H1 (cell line): Measurements from ENCODE around the gene MYBPH. TPM values are rescaled to one million over a fixed set of nuclear protein-coding genes. Genes with fewer than 3 reads are reported as not detected.
A peak's percentile ranks its signal among the peaks of the same experiment; 100 is the strongest.

Experiments
- CTCF ChIA-PET: fragments of 300-600 bp; sonication (Branson Sonifier 250); formaldehyde crosslinking; loops from one replicate; lab custom pipeline; 2021; ENCODE audit not compliant: partially characterized antibody; lab: Charles Lee
- POLR2A ChIA-PET: fragments of 300-600 bp; sonication (Branson Sonifier 250); formaldehyde crosslinking; loops from one replicate; lab custom pipeline; 2021; ENCODE audit warnings: inconsistent platforms; ENCODE audit not compliant: partially characterized antibody; lab: Charles Lee
- DNase-seq, 2 experiments: peaks; one replicate each; pipeline versions ENCODE4 v3.0.0 to v3.0.0-alpha.2; 2010 to 2022; ENCODE audit warnings: low spot score in 2 of 2, low read depth in 1 of 2, mixed read lengths in 1 of 2
- FAIRE-seq: peaks from 2 replicates; lab custom pipeline; 2011; peaks lifted over from hg19 to GRCh38; lab: Jason Lieb, UNC
- H2AFZ ChIP-seq: 2 replicates; pipeline ENCODE4 v1.8.1; 2012; ENCODE audit warnings: low read length, inconsistent platforms
- H2AK5ac ChIP-seq: 2 replicates; pipeline ENCODE4 v1.6.1; 2013; ENCODE audit warnings: low read depth, low read length
- H2BK120ac ChIP-seq: replicated peaks from 2 replicates; pipeline ENCODE3; 2013; ENCODE audit warnings: low read depth, low read length, inconsistent platforms
- H2BK12ac ChIP-seq: 2 replicates; pipeline ENCODE4 v1.6.1; 2013; ENCODE audit warnings: low read depth, low read length
- H2BK15ac ChIP-seq: 2 replicates; pipeline ENCODE4 v1.6.1; 2013; ENCODE audit warnings: low read length
- H2BK20ac ChIP-seq: 2 replicates; pipeline ENCODE4 v1.6.1; 2013; ENCODE audit warnings: low read length
- H2BK5ac ChIP-seq: 2 replicates; pipeline ENCODE4 v1.6.1; 2013; ENCODE audit warnings: low read depth, low read length
- H3K14ac ChIP-seq: 2 replicates; pipeline ENCODE4 v1.6.1; 2013; ENCODE audit warnings: inconsistent platforms; ENCODE audit not compliant: insufficient read length
- H3K18ac ChIP-seq: 2 replicates; pipeline ENCODE4 v1.6.1; 2013; ENCODE audit warnings: low read length; ENCODE audit errors: extremely low read depth
- H3K23ac ChIP-seq: 2 replicates; pipeline ENCODE4 v1.6.1; 2013; ENCODE audit warnings: inconsistent platforms; ENCODE audit not compliant: insufficient read length
- H3K23me2 ChIP-seq: 2 replicates; pipeline ENCODE4 v1.6.1; 2013; ENCODE audit warnings: low read depth, low read length
- H3K27ac ChIP-seq: 2 replicates; pipeline ENCODE4 v1.6.1; 2011; ENCODE audit warnings: low read depth, low read length, inconsistent platforms
- H3K27me3 ChIP-seq, 4 experiments: replicated peaks in 1 of 4; 1 replicate in 1 of 4; 2 replicates in 3 of 4; pipeline versions ENCODE4 v1.6.1 to v1.8.1; 2011 to 2013; ENCODE audit warnings: low read length in 3 of 4, mild to moderate bottlenecking in 3 of 4, inconsistent platforms in 2 of 4, mixed read lengths in 2 of 4, moderate library complexity in 1 of 4; ENCODE audit not compliant: control insufficient read depth in 3 of 4, insufficient read depth in 3 of 4; ENCODE audit errors: extremely low read depth in 1 of 4
- H3K36me3 ChIP-seq, 4 experiments: 2 replicates each; pipeline versions ENCODE4 v1.6.1 to v1.8.1; 2011 to 2013; ENCODE audit warnings: mild to moderate bottlenecking in 4 of 4, low read length in 3 of 4, moderate library complexity in 2 of 4, control low read depth in 1 of 4, inconsistent platforms in 1 of 4; ENCODE audit not compliant: insufficient read depth in 4 of 4, control insufficient read depth in 2 of 4
- H3K4ac ChIP-seq: replicated peaks from 2 replicates; pipeline ENCODE3; 2013; ENCODE audit warnings: low read length, low read depth, mixed read lengths, inconsistent platforms; ENCODE audit not compliant: insufficient read length
- H3K4me1 ChIP-seq, 4 experiments: replicated peaks in 1 of 4; 1 replicate in 1 of 4; 2 replicates in 3 of 4; pipeline versions ENCODE4 v1.6.1 to v1.8.1; 2011 to 2013; ENCODE audit warnings: low read length in 3 of 4, inconsistent platforms in 2 of 4, mixed read lengths in 1 of 4; ENCODE audit not compliant: insufficient read depth in 4 of 4, control insufficient read depth in 3 of 4
- H3K4me2 ChIP-seq, 2 experiments: 2 replicates each; pipeline versions ENCODE4 v1.6.1 to v1.8.1; 2011 to 2013; ENCODE audit warnings: low read depth in 2 of 2, low read length in 2 of 2, control low read depth in 1 of 2, inconsistent platforms in 1 of 2, mild to moderate bottlenecking in 1 of 2; ENCODE audit not compliant: insufficient read depth in 1 of 2
- H3K4me3 ChIP-seq, 4 experiments: fragments of 200-600, 300-600 bp in 1 of 4; sonication (generic), shearing (Covaris generic), sonication (Bioruptor Twin) in 1 of 4; 2 replicates each; pipeline versions ENCODE4 v1.5.1 to v1.8.1; 2011 to 2016; ENCODE audit warnings: low read length in 4 of 4, low read depth in 3 of 4, control low read depth in 2 of 4, inconsistent platforms in 2 of 4, mild to moderate bottlenecking in 2 of 4, mixed read lengths in 1 of 4, moderate library complexity in 1 of 4; ENCODE audit not compliant: insufficient read depth in 2 of 4; ENCODE audit errors: extremely low read depth in 1 of 4
- H3K56ac ChIP-seq: replicated peaks from 2 replicates; pipeline ENCODE3; 2013; ENCODE audit warnings: low read depth, mild to moderate bottlenecking, mixed read lengths, low read length, inconsistent platforms; ENCODE audit not compliant: insufficient read length
- H3K79me1 ChIP-seq: 2 replicates; pipeline ENCODE4 v1.6.1; 2013; ENCODE audit warnings: low read depth, low read length, control low read depth
- H3K79me2 ChIP-seq, 2 experiments: 2 replicates each; pipeline versions ENCODE4 v1.6.1 to v1.8.1; 2012 to 2013; ENCODE audit warnings: low read length in 2 of 2, mild to moderate bottlenecking in 2 of 2, inconsistent platforms in 1 of 2; ENCODE audit not compliant: insufficient read depth in 2 of 2, control insufficient read depth in 1 of 2
- H3K9ac ChIP-seq, 4 experiments: replicated peaks in 1 of 4; 1 replicate in 1 of 4; 2 replicates in 3 of 4; pipeline versions ENCODE4 v1.6.1 to v1.8.1; 2011 to 2013; ENCODE audit warnings: low read depth in 3 of 4, low read length in 3 of 4, control low read depth in 2 of 4, mild to moderate bottlenecking in 2 of 4, moderate library complexity in 2 of 4, inconsistent platforms in 1 of 4; ENCODE audit errors: extremely low read depth in 1 of 4
- H3K9me3 ChIP-seq, 2 experiments: 2 replicates each; pipeline versions ENCODE4 v1.6.1 to v1.8.1; 2012 to 2013; ENCODE audit warnings: mild to moderate bottlenecking in 2 of 2, moderate library complexity in 2 of 2, control low read depth in 1 of 2, inconsistent platforms in 1 of 2, low read depth in 1 of 2, low read length in 1 of 2, mixed read lengths in 1 of 2; ENCODE audit not compliant: insufficient read depth in 2 of 2
- H4K20me1 ChIP-seq, 2 experiments: replicated peaks in 1 of 2; 2 replicates each; pipeline versions ENCODE3 to v1.8.1; 2011 to 2013; ENCODE audit warnings: inconsistent platforms in 2 of 2, low read length in 2 of 2, mild to moderate bottlenecking in 1 of 2; ENCODE audit not compliant: insufficient read depth in 2 of 2, control insufficient read depth in 1 of 2
- H4K5ac ChIP-seq: 2 replicates; pipeline ENCODE4 v1.6.1; 2013; ENCODE audit warnings: low read length, low read depth, mixed read lengths, inconsistent platforms; ENCODE audit not compliant: insufficient read length
- H4K8ac ChIP-seq: 2 replicates; pipeline ENCODE4 v1.8.0; 2013; ENCODE audit warnings: mild to moderate bottlenecking, moderate library complexity, low read length, inconsistent platforms; ENCODE audit not compliant: insufficient read depth; ENCODE audit errors: extremely low read depth
- H4K91ac ChIP-seq: replicated peaks from 2 replicates; pipeline ENCODE3; 2013; ENCODE audit warnings: low read length, mixed read lengths, inconsistent platforms; ENCODE audit not compliant: insufficient read length
- CREB1 ChIP-seq: IDR thresholded peaks from 2 replicates; pipeline ENCODE4 v1.6.1; 2012; ENCODE audit warnings: inconsistent platforms
- CTBP2 ChIP-seq: IDR thresholded peaks from 2 replicates; pipeline ENCODE4 v1.7.0; 2011; ENCODE audit warnings: borderline replicate concordance, mild to moderate bottlenecking, moderate library complexity, mixed read lengths, low read length; ENCODE audit not compliant: insufficient read depth, insufficient read length
- EGR1 ChIP-seq: IDR thresholded peaks from 2 replicates; pipeline ENCODE4 v1.6.1; 2011; ENCODE audit warnings: low read depth, low read length, borderline replicate concordance
- JUN ChIP-seq: IDR thresholded peaks from 2 replicates; pipeline ENCODE4 v1.6.1; 2011; ENCODE audit warnings: low read depth, mild to moderate bottlenecking, improper control_type of control experiment, low read length
- KDM4A ChIP-seq: IDR thresholded peaks from one replicate; pipeline ENCODE4 v1.7.1; 2012; ENCODE audit warnings: low read depth, mild to moderate bottlenecking, moderate library complexity, low read length, inconsistent platforms; ENCODE audit not compliant: severe bottlenecking
- POLR2A ChIP-seq, 2 experiments: IDR thresholded peaks; 1 replicate in 1 of 2; 2 replicates in 1 of 2; pipeline ENCODE4 v1.6.1; 2011; ENCODE audit warnings: low read depth in 2 of 2, low read length in 2 of 2, mild to moderate bottlenecking in 2 of 2; ENCODE audit errors: control extremely low read depth in 1 of 2
- RAD21 ChIP-seq, 2 experiments: IDR thresholded peaks in 1 of 2; conservative IDR thresholded peaks in 1 of 2; 2 replicates each; pipeline ENCODE4 v1.6.1; 2011; ENCODE audit warnings: low read depth in 2 of 2, low read length in 2 of 2, improper control_type of control experiment in 1 of 2, inconsistent platforms in 1 of 2, mild to moderate bottlenecking in 1 of 2, moderate library complexity in 1 of 2
- SAP30 ChIP-seq: fragments of 300-600 bp; sonication (generic); IDR thresholded peaks from 2 replicates; pipeline ENCODE4 v1.7.1; 2012; ENCODE audit warnings: low read length, moderate library complexity, mild to moderate bottlenecking, inconsistent platforms; ENCODE audit not compliant: insufficient read depth, insufficient replicate concordance
- TAF1 ChIP-seq: IDR thresholded peaks from 2 replicates; pipeline ENCODE4 v1.6.1; 2011; ENCODE audit warnings: mild to moderate bottlenecking, low read depth, low read length
- TCF12 ChIP-seq: IDR thresholded peaks from 2 replicates; pipeline ENCODE4 v1.6.1; 2011; ENCODE audit warnings: low read depth, mild to moderate bottlenecking, low read length
- ZNF274 ChIP-seq: IDR thresholded peaks from 2 replicates; pipeline ENCODE4 v1.7.0; 2012; ENCODE audit warnings: low read length, borderline replicate concordance; ENCODE audit errors: extremely low read depth
- WGBS, 2 experiments: shearing (Covaris generic) in 1 of 2; methylation state at CpG; one replicate each; pipeline versions ENCODE4 v1.1.6 to v1.1.7; 2013 to 2015; ENCODE audit warnings: low lambda C conversion rate in 2 of 2, mixed read lengths in 2 of 2, inconsistent platforms in 1 of 2, low coverage in 1 of 2, missing lambda C conversion rate in 1 of 2; ENCODE audit not compliant: insufficient replicate concordance in 2 of 2, insufficient coverage in 1 of 2, insufficient read length in 1 of 2; ENCODE audit errors: extremely low coverage in 1 of 2, missing lambda C conversion rate in 1 of 2; 5-methylcytosine and 5-hydroxymethylcytosine counted together
- polyA plus RNA-seq, 7 experiments: library from polyadenylated mRNA; depleted of rRNA in 3 of 7; stranded (reverse) in 5 of 7; unstranded in 2 of 7; fragments of >200 nt in 5 of 7; fragments of 200-250 nt in 2 of 7; gene quantifications; 1 replicate in 5 of 7; 2 replicates in 1 of 7; 4 replicates in 1 of 7; pipeline versions ENCODE4 v1.2.1 to v1.2.3, GENCODE V29; 2011 to 2013; ENCODE audit warnings: missing spikeins in 2 of 7, mixed read lengths in 2 of 7
- total RNA-seq: library from RNA; stranded (reverse); fragmentation: NEBNext Ultra II Directional; extraction: Animal tissue kit (Norgen Biotek cat#: 25700); gene quantifications from 2 replicates; pipeline ENCODE4 v1.2.1, GENCODE V29; 2021

Gene MYBPH
- total and polyA plus RNA-seq, 2 of the 8 experiments (the other 6 are each of a cell fraction or from before 2014, with no cell fraction given) = not detected

DNA sequence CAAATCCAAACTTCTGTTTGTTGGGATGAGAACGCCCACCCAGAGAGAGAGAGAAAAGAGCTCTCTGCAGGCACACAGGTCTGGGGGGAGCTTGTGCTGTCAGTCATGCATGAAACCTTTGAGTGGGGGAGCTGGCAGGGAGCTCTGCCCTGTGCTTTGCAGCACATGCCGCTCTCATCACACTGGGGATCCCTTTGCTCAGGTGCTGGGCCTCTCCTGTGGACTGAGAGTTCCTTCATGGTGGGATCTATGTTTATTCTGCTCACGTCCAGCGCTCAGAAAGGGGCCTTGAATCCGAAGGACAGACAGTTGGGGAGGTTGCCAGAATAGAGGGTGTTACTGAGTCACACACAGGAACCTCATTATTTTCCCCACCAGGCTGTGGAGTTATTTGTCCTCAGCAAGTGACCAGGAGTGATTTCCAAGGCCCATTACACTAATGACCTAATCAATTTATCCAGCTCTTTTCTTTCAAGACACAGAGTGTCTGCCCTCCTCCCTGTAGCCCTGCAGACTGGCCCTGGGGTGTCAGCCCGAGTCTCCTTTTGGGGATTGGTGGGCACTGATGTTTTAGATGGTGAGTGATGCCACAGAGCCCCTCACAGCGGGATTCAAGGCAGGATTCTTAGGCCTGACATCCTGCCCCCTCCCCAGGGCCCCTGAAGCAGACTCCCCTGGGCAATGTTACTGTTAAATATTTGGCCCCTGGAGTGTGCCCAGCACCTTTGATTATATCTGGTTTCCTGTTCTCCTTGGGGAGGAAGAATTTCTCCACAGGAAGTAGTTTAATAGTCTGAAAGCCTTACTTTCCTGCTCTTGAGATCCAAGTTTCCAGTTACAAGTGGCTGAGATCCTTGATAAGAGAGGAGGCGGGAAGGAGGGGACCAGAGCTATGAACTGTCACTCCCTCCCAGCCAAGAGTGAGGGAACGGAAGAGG, 22.3 kb downstream of the MYBPH start:
- no peak overlapping the region for H4K5ac ChIP-seq
- H4K8ac ChIP-seq = no peak overlapping the region
- no peaks in the 10 kb centered on the region for H3K79me2 ChIP-seq
- peak overlapping the region; percentile 55 for H2BK12ac ChIP-seq
- H3K27ac ChIP-seq = no peak overlapping the region
- CTCF ChIA-PET = interaction anchor here (0.5 to 49.1 kb wide), 14 partner anchors 9 to 279 kb away, joined by 3 to 1071 read pairs (median 7); partner anchors contain the start of genes ADORA1, MYBPH, MYOG and PPFIA4
- POLR2A ChIA-PET = interaction anchor here (0.7 kb wide), 1 partner anchor 34 kb away, joined by 3 read pairs; no protein-coding TSS in a partner anchor
- 74% methylated on average over 9 of the region's 9 CpGs; no CpG with 5 or more reads in 1 of the 2 experiments for WGBS, 2 experiments
- no peak overlapping the region for H3K4me3 ChIP-seq
- no peak overlapping the region; a peak in 1 of 4 replicates for H3K4me2 ChIP-seq
- peak overlapping the region; percentile 39; the same call in 1 of the 2 replicates for H3K18ac ChIP-seq
- no peak overlapping the region for H3K9ac ChIP-seq
- no peak overlapping the region for H2AFZ ChIP-seq
- no peaks in the 10 kb centered on the region; a peak in 1 of 4 replicates for H3K9me3 ChIP-seq
- peak overlapping the region; percentile 88; the same call in 1 of the 2 replicates for H2BK20ac ChIP-seq
- no peak overlapping the region for H3K4ac ChIP-seq
- FAIRE-seq (no peak), DNase-seq (no peak)
- H4K91ac ChIP-seq = no peak overlapping the region
- H2BK15ac ChIP-seq = 0 out of 2 replicates have a peak overlapping the region, but pooled peaks have one; percentile 0
- H3K27me3 ChIP-seq = no peaks in the 10 kb centered on the region; a peak in 1 of 7 replicates
- no peak overlapping the region for H3K23ac ChIP-seq
- peak overlapping the region; percentile 40; the same call in 1 of the 2 replicates for H2AK5ac ChIP-seq
- no peak overlapping the region for H2BK120ac ChIP-seq
- no peak overlapping the region for H3K56ac ChIP-seq
- H2BK5ac ChIP-seq = 0 out of 2 replicates have a peak overlapping the region, but pooled peaks have one; percentile 27
- H3K36me3 ChIP-seq = no peaks in the 10 kb centered on the region
- no peaks in the 10 kb centered on the region for H3K79me1 ChIP-seq
- H4K20me1 ChIP-seq = no peaks in the 10 kb centered on the region
- no peaks in the 10 kb centered on the region for H3K23me2 ChIP-seq
- H3K4me1 ChIP-seq = peaks cover 7 to 39% (median 18%) of the 10 kb centered on the region in 4 experiments
- no peak overlapping the region for H3K14ac ChIP-seq
- no peak for TF ChIP-seq ZNF274
- TF ChIP-seq EGR1 = no peak
- no peak for TF ChIP-seq CTBP2
- no peak for TF ChIP-seq POLR2A (IDR thresholded peaks at IDR 0.05; ENCODE audit: control extremely low read depth in 1 of 2, low read depth in 2 of 2, low read length in 2 of 2)
- no peak for TF ChIP-seq TAF1
- TF ChIP-seq TCF12 = no peak
- no peak for TF ChIP-seq CREB1
- no peak for TF ChIP-seq KDM4A
- no peak for TF ChIP-seq JUN
- TF ChIP-seq SAP30 = no peak
- no peak for TF ChIP-seq RAD21 (IDR thresholded peaks at IDR 0.05 in 1 of 2, conservative IDR thresholded peaks at IDR 0.05 in 1 of 2; ENCODE audit: low read depth in 2 of 2, low read length in 2 of 2)
